Neural cell (in vitro differentiated cells): ENCODE data around the gene GPHN.

Experiments
- CTCF ChIP-seq: fragments of 450-650 bp; IDR thresholded peaks from 2 replicates; pipeline ENCODE4 v1.5.1; 2014; ENCODE audit warnings: antibody characterized with exemption, mild to moderate bottlenecking, moderate library complexity; ENCODE audit not compliant: poor library complexity, severe bottlenecking
- EZH2 ChIP-seq: fragments of 200-600, 300-800 bp; shearing (Covaris generic), sonication (generic); IDR thresholded peaks from 2 replicates; pipeline ENCODE4 v1.6.1; 2014; ENCODE audit warnings: antibody characterized with exemption, low read length, borderline replicate concordance, mild to moderate bottlenecking; ENCODE audit not compliant: insufficient read depth, poor library complexity, severe bottlenecking
- POLR2AphosphoS5 ChIP-seq: IDR thresholded peaks from 2 replicates; pipeline ENCODE4 v1.6.1; 2012
- REST ChIP-seq: IDR thresholded peaks from 2 replicates; pipeline ENCODE4 v1.6.1; 2012; ENCODE audit warnings: borderline replicate concordance

DNA sequence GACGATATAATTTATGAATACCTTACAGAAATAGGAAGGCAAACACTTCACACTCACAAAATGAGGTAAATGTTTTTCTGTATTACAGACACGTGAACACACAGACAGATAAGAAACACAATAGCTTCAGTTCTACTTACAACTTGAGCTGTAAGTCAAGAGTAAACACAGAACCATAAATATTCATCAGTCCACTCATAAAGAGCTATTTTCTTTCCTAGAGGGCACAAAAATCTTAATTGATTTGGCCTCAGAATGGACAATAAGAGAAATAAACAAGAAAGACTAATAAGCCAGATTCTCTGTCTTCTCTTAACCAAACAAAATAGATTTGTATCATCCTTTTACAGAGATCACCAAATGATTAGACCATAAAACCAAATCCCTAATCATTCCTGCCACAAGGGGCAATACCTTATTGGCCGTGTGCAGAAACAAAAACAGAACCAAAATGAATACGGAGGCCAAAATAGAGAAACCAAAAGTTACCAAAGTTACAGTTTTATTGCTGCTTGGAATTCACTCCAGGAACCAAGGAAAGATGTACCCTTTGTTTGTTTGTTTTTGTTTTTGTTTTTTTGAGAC, 643.2 kb downstream of the GPHN start:
- no peak for TF ChIP-seq POLR2AphosphoS5
- TF ChIP-seq EZH2: no peak
- no peak for TF ChIP-seq REST
- TF ChIP-seq CTCF: no peak
